Stomach (tissue), 4 donors: Measurements from ENCODE around the gene RRP9.

Source experiments
- CTCF ChIP-seq, 7 experiments: fragments of 450-650 bp in 4 of 7; fragments of 200-600 bp in 3 of 7; sonication (generic) in 3 of 7; IDR thresholded peaks; one replicate each; pipeline ENCODE4 v1.5.1; 2016 to 2019; ENCODE audit warnings: antibody characterized with exemption in 7 of 7, control low read depth in 2 of 7, mild to moderate bottlenecking in 1 of 7
- EP300 ChIP-seq: sonication (generic); formaldehyde crosslinking; IDR thresholded peaks from one replicate; pipeline ENCODE4 v1.6.1; 2017; ENCODE audit warnings: antibody characterized with exemption
- POLR2A ChIP-seq, 4 donors: fragments of 450-650 bp; IDR thresholded peaks; one replicate each; pipeline ENCODE4 v1.6.1; 2016; ENCODE audit warnings: antibody characterized with exemption in 4 of 4, control low read depth in 2 of 4, mild to moderate bottlenecking in 1 of 4, moderate library complexity in 1 of 4
- POLR2AphosphoS5 ChIP-seq, 3 donors: sonication (generic); formaldehyde crosslinking; IDR thresholded peaks; one replicate each; pipeline ENCODE4 v1.6.1; 2016; ENCODE audit warnings: antibody characterized with exemption in 3 of 3

- no peak for TF ChIP-seq CTCF (IDR thresholded peaks at IDR 0.05)
- no peak for TF ChIP-seq POLR2AphosphoS5 (IDR thresholded peaks at IDR 0.05)
- TF ChIP-seq POLR2A (IDR thresholded peaks at IDR 0.05) = no peak
- TF ChIP-seq EP300 = no peak
Observed at GRCh38 chr3:51931756-51932155, 9.9 kb downstream of the RRP9 start.
